K562 (cell line): ENCODE results near the gene C1RL. TPM values are rescaled to one million over a fixed set of nuclear protein-coding genes. Genes with fewer than 3 reads are reported as not detected.

Experiments used
- ATAC-seq: fragments of 200-7000 bp; cut with Tn5 transposase; 3 replicates; pipeline ENCODE4 v1.9.1; 2020; ENCODE audit warnings: moderate library complexity
- BruUV-seq: library from RNA; stranded (reverse); fragments of 400-500 nt; replicated peaks from 2 replicates; lab custom pipeline; 2021; lab: Mats Ljungman, UMichigan
- CTCF ChIA-PET: fragments of 300-600 bp; formaldehyde crosslinking; extraction: SDS; loops from one replicate; lab custom pipeline; 2021; ENCODE audit warnings: low intra/inter-chr PET ratio; lab: Yijun Ruan, JAX
- POLR2A ChIA-PET: fragments of 300-600, 350-650 bp; sonication (Branson Sonifier 250); formaldehyde crosslinking; extraction: SDS; loops from one replicate; lab custom pipeline; 2021; ENCODE audit warnings: antibody characterized with exemption, inconsistent platforms; lab: Yijun Ruan, JAX
- DNase-seq, 4 experiments: peaks; one replicate each; pipeline versions ENCODE4 v3.0.0 to v3.0.0-alpha.2; 2011 to 2018; ENCODE audit warnings: low spot score in 3 of 4, mixed read lengths in 3 of 4; ENCODE audit errors: extremely low read depth in 1 of 4
- FAIRE-seq: peaks from 2 replicates; lab custom pipeline; 2011; peaks lifted over from hg19 to GRCh38; lab: Jason Lieb, UNC
- H2AFZ ChIP-seq: 2 replicates; pipeline ENCODE4 v1.6.0; 2011; ENCODE audit warnings: low read depth, low read length, control low read depth, inconsistent platforms
- H3K27ac ChIP-seq: fragments of 200-600 bp; 3 replicates; pipeline ENCODE4 v1.8.0; 2011; ENCODE audit warnings: low read depth, mild to moderate bottlenecking, control low read depth, inconsistent platforms, low read length, moderate library complexity, mixed read lengths; ENCODE audit errors: extremely low read depth
- H3K27me3 ChIP-seq, 2 experiments: fragments of 300-600 bp in 1 of 2; 2 replicates in 1 of 2; 3 replicates in 1 of 2; pipeline versions ENCODE4 v1.6.0 to v1.8.0; 2011; ENCODE audit warnings: inconsistent platforms in 2 of 2, low read length in 2 of 2, mild to moderate bottlenecking in 1 of 2, mixed read lengths in 1 of 2, moderate library complexity in 1 of 2; ENCODE audit not compliant: control insufficient read depth in 2 of 2, insufficient read depth in 2 of 2
- H3K36me3 ChIP-seq: fragments of 300-600 bp; 3 replicates; pipeline ENCODE4 v1.8.0; 2011; ENCODE audit warnings: mild to moderate bottlenecking, low read length, inconsistent platforms; ENCODE audit not compliant: control insufficient read depth, insufficient read depth
- H3K4me1 ChIP-seq, 2 experiments: fragments of 200-600 bp in 1 of 2; replicated peaks in 1 of 2; 2 replicates in 1 of 2; 3 replicates in 1 of 2; pipeline versions ENCODE4 v1.5.1 to v1.8.0; 2011; ENCODE audit warnings: inconsistent platforms in 2 of 2, low read length in 2 of 2, mild to moderate bottlenecking in 1 of 2, mixed read lengths in 1 of 2, moderate library complexity in 1 of 2; ENCODE audit not compliant: control insufficient read depth in 2 of 2, insufficient read depth in 2 of 2
- H3K4me2 ChIP-seq: 2 replicates; pipeline ENCODE4 v1.6.1; 2011; ENCODE audit warnings: low read length, control low read depth, inconsistent platforms, mixed read lengths; ENCODE audit not compliant: insufficient read depth
- H3K4me3 ChIP-seq: fragments of 200-600 bp; sonication (generic), shearing (Covaris generic); 2 replicates; pipeline ENCODE4 v1.5.1; 2016; ENCODE audit warnings: control low read depth, inconsistent platforms
- H3K79me2 ChIP-seq: fragments of 200-600 bp; 3 replicates; pipeline ENCODE4 v1.8.0; 2011; ENCODE audit warnings: low read length, inconsistent platforms; ENCODE audit not compliant: control insufficient read depth, insufficient read depth
- H3K9ac ChIP-seq, 2 experiments: 2 replicates each; pipeline versions ENCODE4 v1.6.0 to v1.6.1; 2011; ENCODE audit warnings: low read depth in 2 of 2, low read length in 2 of 2, control low read depth in 1 of 2, inconsistent platforms in 1 of 2, mild to moderate bottlenecking in 1 of 2, mixed read lengths in 1 of 2; ENCODE audit not compliant: insufficient read depth in 1 of 2
- H3K9me1 ChIP-seq: one replicate; pipeline ENCODE4 v1.6.0; 2011; ENCODE audit warnings: inconsistent platforms, mild to moderate bottlenecking, low read length, moderate library complexity; ENCODE audit not compliant: control insufficient read depth, insufficient read depth
- H3K9me3 ChIP-seq: replicated peaks from 2 replicates; pipeline ENCODE4 v1.5.1; 2011; ENCODE audit warnings: low read depth, low read length, inconsistent platforms; ENCODE audit not compliant: control insufficient read depth, insufficient read depth
- H4K20me1 ChIP-seq: replicated peaks from 2 replicates; pipeline ENCODE4 v1.6.1; 2011; ENCODE audit warnings: low read length, inconsistent platforms, mixed read lengths; ENCODE audit not compliant: control insufficient read depth, insufficient read depth
- CEBPB ChIP-seq: fragments of 450-650 bp; IDR thresholded peaks from 2 replicates; pipeline ENCODE4 v1.6.1; 2016; ENCODE audit warnings: missing genetic modification characterization, missing compliant biosample characterization
- DMBX1 ChIP-seq: fragments of 250-450 bp; sonication (Bioruptor Pico); IDR thresholded peaks from 2 replicates; pipeline ENCODE4 v1.8.0; 2022; ENCODE audit warnings: inconsistent platforms, mild to moderate bottlenecking, moderate library complexity, borderline replicate concordance
- NFYB ChIP-seq: IDR thresholded peaks from 2 replicates; pipeline ENCODE4 v1.6.1; 2011; ENCODE audit warnings: mild to moderate bottlenecking, moderate library complexity; ENCODE audit not compliant: insufficient read length; ENCODE audit errors: extremely low read depth
- PHB ChIP-seq: fragments of 250-450 bp; sonication (Bioruptor Pico); IDR thresholded peaks from 2 replicates; pipeline ENCODE4 v1.5.0; 2021
- SNRNP70 ChIP-seq: fragments of 200-400 bp; formaldehyde crosslinking; optimal IDR thresholded peaks from 2 replicates; pipeline ENCODE3; 2017; ENCODE audit warnings: low read depth, low read length
- SP2 ChIP-seq: IDR thresholded peaks from 2 replicates; pipeline ENCODE4 v1.6.1; 2011; ENCODE audit warnings: mild to moderate bottlenecking, low read depth, low read length, moderate library complexity; ENCODE audit not compliant: poor library complexity, severe bottlenecking; ENCODE audit errors: extremely low read depth
- ZNF232 ChIP-seq: sonication (generic); formaldehyde crosslinking; IDR thresholded peaks from 2 replicates; pipeline ENCODE4 v1.8.0; 2022; ENCODE audit warnings: mild to moderate bottlenecking, missing genetic modification reagents
- ZNF316 ChIP-seq: fragments of 450-650 bp; IDR thresholded peaks from 2 replicates; pipeline ENCODE4 v1.6.1; 2016
- WGBS: fragments of 100-300 bp; shearing (Covaris generic); methylation state at CpG from one replicate; pipeline ENCODE4 v1.1.6; 2016; ENCODE audit warnings: low coverage, mixed read lengths; ENCODE audit not compliant: insufficient coverage; ENCODE audit errors: missing lambda C conversion rate; 5-methylcytosine and 5-hydroxymethylcytosine counted together
- in situ Hi-C: fragments of 300-500 bp; cut with MboI; formaldehyde crosslinking; loops from 4 replicates; pipeline ENCODE4 v1.15.0; 2018; ENCODE audit warnings: inconsistent platforms, mixed read lengths
- intact Hi-C: fragments of 100-400 bp; cut with micrococcal nuclease; formaldehyde crosslinking; loops from 2 replicates; pipeline ENCODE4 v1.14.2; 2022
- polyA plus RNA-seq, 8 experiments: library from polyadenylated mRNA; depleted of rRNA in 4 of 8; stranded (reverse) in 5 of 8; unstranded in 3 of 8; fragments of >200 nt; fragmentation: Nextera tagmentation in 2 of 8; fragmentation: Illumina TruSeq in 1 of 8; extraction: Ambion mirVana in 2 of 8; extraction: Trizol in 1 of 8; gene quantifications; 2 replicates each; pipeline versions ENCODE4 v1.2.1 to v1.2.3, GENCODE V29; 2011 to 2014; ENCODE audit warnings: inconsistent platforms in 1 of 8, missing spikeins in 1 of 8
- total RNA-seq, 7 experiments: library from RNA; depleted of rRNA in 6 of 7; stranded (reverse); fragments of >200 nt in 6 of 7; fragmentation: Illumina TruSeq in 2 of 7; extraction: Trizol in 2 of 7; gene quantifications; 2 replicates each; pipeline versions ENCODE4 v1.2.1 to v1.2.3, GENCODE V29; 2011 to 2021; ENCODE audit warnings: low replicate concordance in 1 of 7
- TF ChIP-seq, protein P1 (sequence below): fragments of 150-350 bp; conservative IDR thresholded peaks from 2 replicates; pipeline ENCODE4 v1.6.1; 2014; ENCODE audit warnings: low read length

The C1RL gene
- total and polyA plus RNA-seq, 9 of the 15 experiments (the other 6 are each of a cell fraction or from before 2014, with no cell fraction given), result 1.4 to 10.7 (median 8.0) TPM

DNA sequence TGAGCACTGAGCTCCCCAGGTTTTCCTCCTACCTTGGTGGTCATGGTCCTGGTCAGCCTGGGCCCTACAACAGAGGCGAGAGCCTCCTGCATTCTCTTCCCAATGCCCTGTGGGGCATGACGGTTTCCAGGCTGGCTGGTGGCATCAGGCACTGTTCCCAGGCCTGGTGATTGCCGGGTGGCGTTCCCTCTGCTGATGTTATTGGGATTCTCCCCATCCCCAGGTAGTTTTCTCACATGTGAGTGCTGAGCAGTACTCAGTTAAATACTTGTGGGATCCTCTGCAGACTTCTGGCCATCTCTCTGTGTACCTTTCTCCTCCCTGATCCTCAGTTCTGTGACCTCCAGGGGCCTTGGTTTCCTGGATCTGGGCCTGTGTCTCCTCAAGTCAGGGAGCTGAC is 32.5 kb downstream of the C1RL start:
- ChIA-PET CTCF (no interaction called here), POLR2A (no interaction called here)
- BruUV-seq, result no TSS peak
- TF ChIP-seq PHB (CRISPR knock-in tag) (no peak), NFYB (no peak), SP2 (no peak), ZNF232 (CRISPR knock-in tag) (no peak), SNRNP70 (no peak)
- in situ Hi-C loops, result no loop called here
- H3K36me3 ChIP-seq, result no peaks in the 10 kb centered on the region
- no peak overlapping the region for H3K4me2 ChIP-seq
- intact Hi-C loops, result no loop called here
- H3K9me1 ChIP-seq, result no peaks in the 10 kb centered on the region
- FAIRE-seq (no peak), ATAC-seq (no peak), DNase-seq (no peak)
- no peaks in the 10 kb centered on the region for H4K20me1 ChIP-seq
- no peak overlapping the region for H2AFZ ChIP-seq
- H3K9ac ChIP-seq, result no peak overlapping the region
- H3K4me3 ChIP-seq, result no peak overlapping the region
- H3K9me3 ChIP-seq, result no peaks in the 10 kb centered on the region
- WGBS, result 6% methylated on average over 2 of the region's 4 CpGs
- H3K27ac ChIP-seq, result no peak overlapping the region
- H3K27me3 ChIP-seq, result peaks cover 0 to 3% of the 10 kb centered on the region in 2 experiments; a peak in 2 of 5 replicates
- peaks cover 0 to 3% of the 10 kb centered on the region in 2 experiments; a peak in 1 of 5 replicates for H3K4me1 ChIP-seq
- no peaks in the 10 kb centered on the region for H3K79me2 ChIP-seq

DNA sequence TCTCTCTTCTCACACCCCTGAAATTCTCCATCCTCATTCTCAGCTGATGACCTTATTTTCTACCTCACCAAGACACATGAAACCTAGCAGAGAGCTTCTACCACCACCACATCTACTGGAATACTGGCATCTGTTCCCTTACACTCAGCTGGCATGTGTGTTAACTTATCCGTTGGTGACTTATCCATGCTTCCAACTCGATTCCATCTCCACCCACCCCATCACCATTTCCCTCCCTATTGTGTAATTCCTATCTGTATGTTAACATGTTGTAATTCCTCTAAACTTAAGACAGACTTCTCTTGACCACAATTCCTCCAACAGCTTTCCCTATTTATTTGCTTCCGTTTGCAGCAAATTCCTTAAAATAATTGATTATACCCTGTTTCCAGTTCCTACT is 33.1 kb downstream of the C1RL start:
- no peak overlapping the region for H3K27ac ChIP-seq
- intact Hi-C loops, result no loop called here
- POLR2A ChIA-PET, result no interaction called here

More for the DNA sequence above, 33.1 kb downstream of the C1RL start:
- peaks cover 0 to 1% of the 10 kb centered on the region in 2 experiments; a peak in 1 of 5 replicates for H3K4me1 ChIP-seq
- H3K27me3 ChIP-seq, result peaks cover 0 to 3% of the 10 kb centered on the region in 2 experiments; a peak in 2 of 5 replicates
- no peak overlapping the region for H2AFZ ChIP-seq
- no peaks in the 10 kb centered on the region for H3K79me2 ChIP-seq
- ATAC-seq (no peak), DNase-seq (no peak), FAIRE-seq (no peak)
- BruUV-seq, result no TSS peak
- WGBS, result 21% methylated on average over 3 of the region's 3 CpGs
- no peaks in the 10 kb centered on the region for H3K36me3 ChIP-seq
- no peaks in the 10 kb centered on the region for H3K9me3 ChIP-seq
- in situ Hi-C loops, result no loop called here
- no peak for TF ChIP-seq SP2
- TF ChIP-seq, protein P1, sequence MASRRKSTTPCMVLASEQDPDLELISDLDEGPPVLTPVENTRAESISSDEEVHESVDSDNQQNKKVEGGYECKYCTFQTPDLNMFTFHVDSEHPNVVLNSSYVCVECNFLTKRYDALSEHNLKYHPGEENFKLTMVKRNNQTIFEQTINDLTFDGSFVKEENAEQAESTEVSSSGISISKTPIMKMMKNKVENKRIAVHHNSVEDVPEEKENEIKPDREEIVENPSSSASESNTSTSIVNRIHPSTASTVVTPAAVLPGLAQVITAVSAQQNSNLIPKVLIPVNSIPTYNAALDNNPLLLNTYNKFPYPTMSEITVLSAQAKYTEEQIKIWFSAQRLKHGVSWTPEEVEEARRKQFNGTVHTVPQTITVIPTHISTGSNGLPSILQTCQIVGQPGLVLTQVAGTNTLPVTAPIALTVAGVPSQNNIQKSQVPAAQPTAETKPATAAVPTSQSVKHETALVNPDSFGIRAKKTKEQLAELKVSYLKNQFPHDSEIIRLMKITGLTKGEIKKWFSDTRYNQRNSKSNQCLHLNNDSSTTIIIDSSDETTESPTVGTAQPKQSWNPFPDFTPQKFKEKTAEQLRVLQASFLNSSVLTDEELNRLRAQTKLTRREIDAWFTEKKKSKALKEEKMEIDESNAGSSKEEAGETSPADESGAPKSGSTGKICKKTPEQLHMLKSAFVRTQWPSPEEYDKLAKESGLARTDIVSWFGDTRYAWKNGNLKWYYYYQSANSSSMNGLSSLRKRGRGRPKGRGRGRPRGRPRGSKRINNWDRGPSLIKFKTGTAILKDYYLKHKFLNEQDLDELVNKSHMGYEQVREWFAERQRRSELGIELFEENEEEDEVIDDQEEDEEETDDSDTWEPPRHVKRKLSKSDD, result no peak
- TF ChIP-seq DMBX1, result no peak
- no peak for TF ChIP-seq ZNF316
- 0 out of 2 replicates have a peak, but pooled peaks have one; percentile 30 for TF ChIP-seq CEBPB
- no peaks in the 10 kb centered on the region for H3K9me1 ChIP-seq
- H3K4me3 ChIP-seq, result no peak overlapping the region
- H3K9ac ChIP-seq, result no peak overlapping the region
- no peaks in the 10 kb centered on the region for H4K20me1 ChIP-seq
- no peak overlapping the region for H3K4me2 ChIP-seq
- CTCF ChIA-PET, result no interaction called here
